GM19467 (cell line): Measurements from ENCODE around the gene IGF1R.

Source experiments
- ATAC-seq: cut with Tn5 transposase; IDR thresholded peaks from one replicate; pipeline ENCODE4 v1.9.1; 2021; ENCODE audit warnings: mild to moderate bottlenecking, moderate library complexity; ENCODE audit not compliant: unreplicated experiment

Gene IGF1R

GRCh38 chr15:98648654-98649471 is 524 bp downstream of the IGF1R start:
- peak; percentile 11 for ATAC-seq

GRCh38 chr15:98649472-98650416 is 1.4 kb downstream of the IGF1R start:
- no peak for ATAC-seq

- ATAC-seq: no peak
Measured at GRCh38 chr15:98650417-98651035, 2.2 kb downstream of the IGF1R start.

- ATAC-seq: no peak
Measured at GRCh38 chr15:98651036-98651481, 2.7 kb downstream of the IGF1R start.

- no peak for ATAC-seq
Measured at GRCh38 chr15:98651581-98652220, 3.4 kb downstream of the IGF1R start.

GRCh38 chr15:98653686-98654085 is 5.3 kb downstream of the IGF1R start:
- ATAC-seq: no peak

- no peak for ATAC-seq
Measured at GRCh38 chr15:98654790-98655360, 6.5 kb downstream of the IGF1R start.

- no peak for ATAC-seq
Measured at GRCh38 chr15:98655732-98656131, 7.4 kb downstream of the IGF1R start.

GRCh38 chr15:98657721-98658120 is 9.4 kb downstream of the IGF1R start:
- ATAC-seq: no peak

- ATAC-seq: peak; percentile 81
Measured at GRCh38 chr15:98658831-98659699, 10.7 kb downstream of the IGF1R start.

- no peak for ATAC-seq
Measured at GRCh38 chr15:98660055-98660454, 11.7 kb downstream of the IGF1R start.

- ATAC-seq: no peak
Measured at GRCh38 chr15:98663045-98663444, 14.7 kb downstream of the IGF1R start.

GRCh38 chr15:98663606-98664005 is 15.3 kb downstream of the IGF1R start:
- no peak for ATAC-seq

- no peak for ATAC-seq
Measured at GRCh38 chr15:98666441-98666840, 18.1 kb downstream of the IGF1R start.

GRCh38 chr15:98666841-98667240 is 18.5 kb downstream of the IGF1R start:
- no peak for ATAC-seq

GRCh38 chr15:98667521-98668179 is 19.3 kb downstream of the IGF1R start:
- ATAC-seq: no peak

GRCh38 chr15:98668566-98669308 is 20.4 kb downstream of the IGF1R start:
- no peak for ATAC-seq

GRCh38 chr15:98669638-98670037 is 21.3 kb downstream of the IGF1R start:
- no peak for ATAC-seq
